Effector memory CD4-positive, alpha-beta T cell (primary cell): ENCODE data around the gene GLRX2.

Experiments used
- DNase-seq, 3 donors: peaks; one replicate each; pipeline ENCODE4 v3.0.0-alpha.2; 2020
- H3K27ac ChIP-seq: 2 replicates; pipeline ENCODE4 v1.7.0; 2013; ENCODE audit warnings: mild to moderate bottlenecking, low read length, moderate library complexity; ENCODE audit not compliant: insufficient read depth, poor library complexity, severe bottlenecking
- H3K27me3 ChIP-seq: replicated peaks from 2 replicates; pipeline ENCODE4 v1.7.0; 2013; ENCODE audit warnings: mild to moderate bottlenecking, low read length; ENCODE audit not compliant: insufficient read depth, control insufficient read depth, poor library complexity, severe bottlenecking
- H3K36me3 ChIP-seq: 2 replicates; pipeline ENCODE4 v1.7.0; 2013; ENCODE audit warnings: mild to moderate bottlenecking, low read length, moderate library complexity; ENCODE audit not compliant: control insufficient read depth, insufficient read depth
- H3K4me1 ChIP-seq: 2 replicates; pipeline ENCODE4 v1.7.0; 2013; ENCODE audit warnings: low read length, mild to moderate bottlenecking; ENCODE audit not compliant: control insufficient read depth, insufficient read depth, poor library complexity, severe bottlenecking
- H3K4me3 ChIP-seq: 2 replicates; pipeline ENCODE4 v1.7.0; 2013; ENCODE audit warnings: low read length, low read depth, mild to moderate bottlenecking; ENCODE audit not compliant: insufficient read depth, poor library complexity, severe bottlenecking
- H3K9me3 ChIP-seq: 2 replicates; pipeline ENCODE4 v1.7.0; 2013; ENCODE audit warnings: mild to moderate bottlenecking, low read length, moderate library complexity; ENCODE audit not compliant: control insufficient read depth

Gene GLRX2

DNA sequence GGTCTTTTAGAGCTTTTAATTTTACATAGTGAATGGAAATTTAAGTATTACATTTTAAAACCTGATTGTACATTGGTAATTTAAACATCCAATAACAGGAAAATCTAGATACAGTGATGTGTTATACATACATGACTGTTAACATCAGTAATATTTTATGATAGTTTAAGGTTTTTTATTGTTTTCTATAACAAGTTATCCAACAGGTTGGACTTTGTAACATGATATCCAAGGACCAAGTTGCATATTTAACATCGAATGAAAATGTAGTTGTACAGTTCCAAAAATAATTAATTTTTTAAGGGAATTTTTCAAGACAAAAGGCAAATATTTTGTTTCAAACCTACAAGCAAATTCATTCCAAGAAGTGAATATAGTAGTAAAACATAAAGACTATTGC is 14.3 kb downstream of the GLRX2 start:
- H3K4me3 ChIP-seq: no peak overlapping the region
- H3K9me3 ChIP-seq: no peaks in the 10 kb centered on the region
- H3K27me3 ChIP-seq: no peaks in the 10 kb centered on the region
- no peaks in the 10 kb centered on the region for H3K4me1 ChIP-seq
- no peaks in the 10 kb centered on the region for H3K36me3 ChIP-seq
- no peak overlapping the region for H3K27ac ChIP-seq
- no peak for DNase-seq

DNA sequence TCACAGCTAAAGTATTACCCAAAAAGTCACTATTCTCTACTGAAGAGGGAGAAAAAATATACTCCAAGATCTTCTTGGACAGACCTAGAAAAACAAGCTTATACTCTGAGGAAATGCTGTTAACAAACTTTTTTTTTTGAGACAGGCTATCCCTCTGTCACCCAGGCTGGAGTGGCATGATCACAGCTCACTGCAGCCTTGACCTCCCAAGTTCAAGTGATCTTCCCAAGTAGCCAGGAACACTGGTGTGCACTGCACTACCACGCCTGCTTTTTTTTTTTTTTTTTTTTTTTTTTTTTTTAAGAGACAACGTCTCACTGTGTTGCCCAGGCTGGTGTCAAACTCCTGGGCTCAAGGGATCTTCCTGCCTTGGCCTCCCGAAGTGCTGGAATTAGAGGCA is 17.3 kb downstream of the GLRX2 start:
- Histone ChIP-seq H3K9me3 (no peaks in the 10 kb centered on the region), H3K4me3 (no peak overlapping the region), H3K4me1 (no peaks in the 10 kb centered on the region), H3K27me3 (no peaks in the 10 kb centered on the region), H3K36me3 (peaks cover 25% of the 10 kb centered on the region), H3K27ac (no peak overlapping the region)
- DNase-seq: no peak

GRCh38 chr1:193086342-193086741 is 18.9 kb downstream of the GLRX2 start:
- Histone ChIP-seq H3K27ac (no peak overlapping the region), H3K27me3 (no peaks in the 10 kb centered on the region), H3K9me3 (no peaks in the 10 kb centered on the region), H3K4me3 (no peak overlapping the region), H3K4me1 (no peaks in the 10 kb centered on the region), H3K36me3 (peaks cover 33% of the 10 kb centered on the region)
- DNase-seq: no peak

GRCh38 chr1:193085263-193085662 is 20.0 kb downstream of the GLRX2 start:
- Histone ChIP-seq H3K36me3 (peaks cover 35% of the 10 kb centered on the region), H3K9me3 (no peaks in the 10 kb centered on the region), H3K27me3 (no peaks in the 10 kb centered on the region), H3K4me3 (no peak overlapping the region), H3K27ac (no peak overlapping the region), H3K4me1 (no peaks in the 10 kb centered on the region)
- no peak for DNase-seq

DNA sequence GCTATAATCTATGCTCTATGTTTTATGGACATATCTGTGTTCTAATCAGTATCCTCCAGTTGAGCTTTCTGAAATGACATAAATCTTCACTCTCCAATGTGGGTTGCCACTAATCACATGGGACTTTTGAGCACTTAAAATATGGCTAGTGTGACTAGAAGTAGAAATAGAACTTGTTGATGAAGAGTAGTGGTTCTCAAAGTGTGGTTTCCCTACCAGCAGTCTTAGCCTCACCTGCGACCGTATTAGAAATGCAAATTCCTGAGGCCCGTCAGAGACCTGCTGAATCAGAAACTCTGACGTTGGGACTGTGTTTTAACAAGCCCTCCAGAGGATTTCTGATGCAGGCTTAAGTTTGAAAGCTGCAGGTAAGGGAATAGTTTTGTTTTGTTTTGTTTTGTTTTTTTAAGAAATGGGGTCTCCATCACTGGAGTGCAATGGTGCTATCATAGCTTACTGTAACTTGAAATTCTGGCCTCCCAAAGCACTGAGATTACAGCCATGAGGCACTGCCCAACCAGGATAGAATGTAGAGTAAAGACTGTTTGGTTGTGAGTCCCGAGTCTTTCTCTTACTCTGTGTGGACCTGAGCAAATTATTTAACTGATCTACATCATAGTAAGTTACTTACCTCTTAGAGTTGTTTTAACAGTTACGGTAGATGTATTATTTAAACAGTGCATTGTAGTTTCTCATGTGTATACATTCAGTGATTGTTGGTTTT is 21.7 kb downstream of the GLRX2 start:
- Histone ChIP-seq H3K36me3 (peaks cover 40% of the 10 kb centered on the region), H3K27ac (no peak overlapping the region)

GRCh38 chr1:193079187-193079586 is 26.0 kb downstream of the GLRX2 start:
- Histone ChIP-seq H3K27ac (no peak overlapping the region), H3K27me3 (no peaks in the 10 kb centered on the region), H3K4me1 (no peaks in the 10 kb centered on the region), H3K9me3 (no peaks in the 10 kb centered on the region), H3K36me3 (peaks cover 42% of the 10 kb centered on the region), H3K4me3 (no peak overlapping the region)
- no peak for DNase-seq

More for the DNA sequence above, 21.7 kb downstream of the GLRX2 start:
- Histone ChIP-seq H3K27me3 (no peaks in the 10 kb centered on the region), H3K4me3 (no peak overlapping the region), H3K4me1 (no peaks in the 10 kb centered on the region), H3K9me3 (no peaks in the 10 kb centered on the region)
- no peak for DNase-seq

GRCh38 chr1:193077991-193078390 is 27.2 kb downstream of the GLRX2 start:
- Histone ChIP-seq H3K27me3 (no peaks in the 10 kb centered on the region), H3K9me3 (no peaks in the 10 kb centered on the region), H3K27ac (no peak overlapping the region), H3K4me1 (no peaks in the 10 kb centered on the region), H3K4me3 (no peak overlapping the region), H3K36me3 (peaks cover 30% of the 10 kb centered on the region)
- no peak for DNase-seq

- H3K4me3 ChIP-seq: no peak overlapping the region
- H3K36me3 ChIP-seq: no peaks in the 10 kb centered on the region
- peaks cover 6% of the 10 kb centered on the region for H3K4me1 ChIP-seq
- DNase-seq: no peak
- no peaks in the 10 kb centered on the region for H3K9me3 ChIP-seq
- peak overlapping the region; percentile 20 for H3K27ac ChIP-seq
- no peaks in the 10 kb centered on the region for H3K27me3 ChIP-seq
These were observed 34.3 kb downstream of the GLRX2 start for GRCh38 chr1:193070942-193071341.

DNA sequence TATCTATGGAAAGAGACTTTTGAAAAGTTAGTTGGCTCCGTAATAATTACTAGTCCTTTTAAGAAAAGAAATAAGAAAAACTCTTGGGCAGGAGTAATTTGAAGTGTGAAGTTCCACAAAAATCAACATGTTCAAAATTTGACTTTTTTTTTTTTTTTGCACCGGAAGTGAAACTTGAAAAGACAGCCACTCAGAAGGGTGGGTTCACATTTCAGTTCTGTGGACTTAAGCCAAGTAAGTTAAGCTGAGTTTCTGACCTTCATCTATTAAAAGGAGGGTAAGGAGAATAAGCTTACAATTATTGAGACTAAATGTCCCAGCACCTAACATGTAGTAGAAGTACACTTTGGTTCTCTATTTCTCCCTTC is 34.8 kb downstream of the GLRX2 start:
- Histone ChIP-seq H3K4me3 (no peak overlapping the region), H3K4me1 (peaks cover 6% of the 10 kb centered on the region), H3K36me3 (no peaks in the 10 kb centered on the region), H3K27me3 (no peaks in the 10 kb centered on the region), H3K9me3 (no peaks in the 10 kb centered on the region), H3K27ac (no peak overlapping the region)
- no peak for DNase-seq

DNA sequence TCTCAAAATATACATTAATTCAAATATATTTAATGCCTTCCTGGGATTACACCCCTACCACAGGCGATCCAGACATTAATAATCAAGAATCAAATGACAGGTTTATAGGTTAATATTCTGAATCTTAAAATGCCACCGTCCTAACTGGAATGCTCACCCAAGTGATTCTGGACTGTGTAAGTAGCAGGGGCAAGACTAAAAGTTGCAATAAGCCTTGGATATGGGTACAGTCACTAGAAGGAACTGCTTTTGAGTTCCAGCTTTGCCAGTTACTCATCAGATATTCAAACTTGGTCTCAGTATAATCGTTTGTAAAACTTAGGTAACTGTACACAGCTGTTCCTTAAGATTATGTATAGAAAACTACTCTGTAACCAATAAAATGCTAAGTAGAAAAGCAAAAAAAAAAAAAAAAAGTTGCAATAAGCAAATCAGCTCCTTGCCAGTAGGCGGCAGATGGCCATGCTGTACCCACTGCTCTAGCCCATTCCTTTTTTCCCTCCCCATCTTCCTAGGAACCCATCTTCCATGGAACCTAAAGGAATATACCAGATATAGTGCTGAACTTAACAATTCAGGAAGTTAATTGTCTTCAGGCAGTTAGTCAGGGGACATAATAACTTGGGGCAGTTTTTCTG is 35.3 kb downstream of the GLRX2 start:
- no peaks in the 10 kb centered on the region for H3K27me3 ChIP-seq
- H3K4me1 ChIP-seq: peaks cover 6% of the 10 kb centered on the region
- no peaks in the 10 kb centered on the region for H3K36me3 ChIP-seq
- H3K4me3 ChIP-seq: no peak overlapping the region
- no peak for DNase-seq
- no peak overlapping the region for H3K27ac ChIP-seq
- H3K9me3 ChIP-seq: no peaks in the 10 kb centered on the region
